Left ventricle myocardium inferior (tissue), 1 donor: ENCODE results near the gene PRRC2B. TPM values are rescaled to one million over a fixed set of nuclear protein-coding genes. Genes with fewer than 3 reads are reported as not detected.
A peak's percentile ranks its signal among the peaks of the same experiment; 100 is the strongest.
"Not testable (repeated sequence)": the region's sequence is repeated elsewhere in the genome, so short reads cannot be mapped to it uniquely, and the experiment has no call there.

Source experiments
- DNase-seq: peaks from one replicate; pipeline ENCODE4 v3.0.0-alpha.2; 2020
- H3K27ac ChIP-seq: fragments of 200-600 bp; replicated peaks from 2 replicates; pipeline ENCODE4 v1.8.0; 2021
- H3K27me3 ChIP-seq: fragments of 200-600 bp; 2 replicates; pipeline ENCODE4 v1.8.0; 2021; ENCODE audit warnings: low read depth
- H3K36me3 ChIP-seq: fragments of 200-600 bp; 2 replicates; pipeline ENCODE4 v1.8.0; 2021
- H3K4me1 ChIP-seq: fragments of 200-600 bp; 2 replicates; pipeline ENCODE4 v1.8.0; 2021
- H3K4me3 ChIP-seq: fragments of 200-600 bp; 2 replicates; pipeline ENCODE4 v1.8.0; 2021; ENCODE audit warnings: mild to moderate bottlenecking, moderate library complexity
- H3K9me3 ChIP-seq: fragments of 200-600 bp; replicated peaks from 2 replicates; pipeline ENCODE4 v1.8.0; 2021
- CTCF ChIP-seq: fragments of 200-600 bp; IDR thresholded peaks from 2 replicates; pipeline ENCODE4 v1.8.0; 2021; ENCODE audit warnings: antibody characterized with exemption, mild to moderate bottlenecking, borderline replicate concordance
- intact Hi-C: fragments of 100-400 bp; cut with micrococcal nuclease; formaldehyde crosslinking; loops from one replicate; pipeline ENCODE4 v1.11.0; 2022
- total RNA-seq: library from RNA; stranded (reverse); fragmentation: NEBNext Ultra II Directional; extraction: Animal tissue kit (Norgen Biotek cat#: 25700); gene quantifications from one replicate; pipeline ENCODE4 v1.2.1, GENCODE V29; 2021
- donor health status: DM: no; HTN: yes; CAD: no; lungs with severe emphysema.

The PRRC2B gene
- total RNA-seq, 1 donor from 2014 or later: 109 TPM

GRCh38 chr9:131366761-131367401, 27.0 kb upstream of the PRRC2B start:
- no peaks in the 10 kb centered on the region for H3K9me3 ChIP-seq
- H3K36me3 ChIP-seq: no peaks in the 10 kb centered on the region
- DNase-seq: peak; percentile 26
- H3K4me1 ChIP-seq: peaks cover 26% of the 10 kb centered on the region
- intact Hi-C loops: loop anchor here (10.0 kb wide), 1 partner anchor 108 kb away; no protein-coding TSS in a partner anchor
- peak; percentile 63 for TF ChIP-seq CTCF
- H3K27ac ChIP-seq: no peak overlapping the region
- H3K4me3 ChIP-seq: no peak overlapping the region
- no peaks in the 10 kb centered on the region for H3K27me3 ChIP-seq

- no peak for TF ChIP-seq CTCF
- H3K4me3 ChIP-seq: no peak overlapping the region
- peaks cover 26% of the 10 kb centered on the region for H3K4me1 ChIP-seq
- intact Hi-C loops: loop anchor here (10.0 kb wide), 1 partner anchor 107 kb away; no protein-coding TSS in a partner anchor
- no peak overlapping the region for H3K27ac ChIP-seq
- no peaks in the 10 kb centered on the region for H3K36me3 ChIP-seq
- no peak for DNase-seq
- H3K9me3 ChIP-seq: no peaks in the 10 kb centered on the region
- H3K27me3 ChIP-seq: no peaks in the 10 kb centered on the region
Observed at GRCh38 chr9:131367450-131367849, 26.4 kb upstream of the PRRC2B start.

- H3K36me3 ChIP-seq: no peaks in the 10 kb centered on the region
- no peak for DNase-seq
- H3K27ac ChIP-seq: no peak overlapping the region
- no peaks in the 10 kb centered on the region for H3K9me3 ChIP-seq
- H3K4me3 ChIP-seq: no peak overlapping the region
- H3K27me3 ChIP-seq: no peaks in the 10 kb centered on the region
- no peak for TF ChIP-seq CTCF
- peaks cover 24% of the 10 kb centered on the region for H3K4me1 ChIP-seq
- intact Hi-C loops: no loop called here
Observed at GRCh38 chr9:131370638-131371037, 23.2 kb upstream of the PRRC2B start.

- H3K27ac ChIP-seq: peak overlapping the region; percentile 97
- H3K9me3 ChIP-seq, intact Hi-C loops, H3K36me3 ChIP-seq, H3K27me3 ChIP-seq, DNase-seq: not testable (repeated sequence)
- H3K4me3 ChIP-seq: peak overlapping the region; percentile 78
- H3K4me1 ChIP-seq: peaks cover 24% of the 10 kb centered on the region
Observed at GRCh38 chr9:131372599-131372973, 21.3 kb upstream of the PRRC2B start.

- H3K27me3 ChIP-seq, H3K27ac ChIP-seq, H3K4me3 ChIP-seq, intact Hi-C loops, DNase-seq, H3K36me3 ChIP-seq, H3K9me3 ChIP-seq: not testable (repeated sequence)
- peaks cover 24% of the 10 kb centered on the region for H3K4me1 ChIP-seq
Observed at GRCh38 chr9:131374638-131375037, 19.2 kb upstream of the PRRC2B start.

- DNase-seq: no peak
- Histone ChIP-seq H3K4me1 (peaks cover 24% of the 10 kb centered on the region), H3K9me3 (no peaks in the 10 kb centered on the region), H3K4me3 (no peak overlapping the region), H3K36me3 (no peaks in the 10 kb centered on the region), H3K27ac (no peak overlapping the region), H3K27me3 (no peaks in the 10 kb centered on the region)
- no peak for TF ChIP-seq CTCF
- intact Hi-C loops: no loop called here
Observed at GRCh38 chr9:131379056-131379455, 14.8 kb upstream of the PRRC2B start.
